HG03442 (cell line): Measurements from ENCODE around the gene HSFX4.
A peak's percentile ranks its signal among the peaks of the same experiment; 100 is the strongest.
"Not testable (repeated sequence)": the region's sequence is repeated elsewhere in the genome, so short reads cannot be mapped to it uniquely, and the experiment has no call there.

Experiments used
- ATAC-seq: cut with Tn5 transposase; IDR thresholded peaks from one replicate; pipeline ENCODE4 v1.9.1; 2021; ENCODE audit warnings: mild to moderate bottlenecking, moderate library complexity; ENCODE audit not compliant: unreplicated experiment

Gene HSFX4

GRCh38 chrX:149929400-149929799 is at the start of gene HSFX4:
TSS of gene HSFX4 (plus strand) at chrX:149929573. CDS start at chrX:149929645, 72 bp downstream.
- not testable (repeated sequence) for ATAC-seq

- ATAC-seq = no peak
Observed at GRCh38 chrX:149881081-149881711, 48.2 kb upstream of the HSFX4 start, which contains the start of gene MAGEA8. TSS of gene MAGEA8 (plus strand) at chrX:149881183. CDS start at chrX:149884273, 3,090 bp downstream.

- not testable (repeated sequence) for ATAC-seq
Observed at GRCh38 chrX:149890828-149891227, 38.5 kb upstream of the HSFX4 start.

- ATAC-seq = no peak
Observed at GRCh38 chrX:149898554-149898953, 30.8 kb upstream of the HSFX4 start.

GRCh38 chrX:149903889-149904748 is 25.3 kb upstream of the HSFX4 start:
- ATAC-seq = peak; percentile 79

GRCh38 chrX:149908308-149908707 is 21.1 kb upstream of the HSFX4 start:
- peak; percentile 71 for ATAC-seq

- ATAC-seq = no peak
Observed at GRCh38 chrX:149908727-149909126, 20.6 kb upstream of the HSFX4 start.

- ATAC-seq = no peak
Observed at GRCh38 chrX:149909324-149910177, 19.8 kb upstream of the HSFX4 start.

- ATAC-seq = no peak
Observed at GRCh38 chrX:149910178-149910695, 19.1 kb upstream of the HSFX4 start.

- ATAC-seq = peak; percentile 94
Observed at GRCh38 chrX:149916745-149917392, 12.5 kb upstream of the HSFX4 start.

GRCh38 chrX:149923836-149924235 is 5.5 kb upstream of the HSFX4 start:
- not testable (repeated sequence) for ATAC-seq

GRCh38 chrX:149924434-149924833 is 4.9 kb upstream of the HSFX4 start:
- ATAC-seq = not testable (repeated sequence)

GRCh38 chrX:149927245-149927963 is 2.0 kb upstream of the HSFX4 start:
- ATAC-seq = peak; percentile 55

GRCh38 chrX:149927964-149928258 is 1.5 kb upstream of the HSFX4 start:
- peak; percentile 47 for ATAC-seq

GRCh38 chrX:149928635-149929034 is 738 bp upstream of the HSFX4 start:
- ATAC-seq = not testable (repeated sequence)

GRCh38 chrX:149931355-149931754 is 2.0 kb downstream of the HSFX4 start:
- ATAC-seq = not testable (repeated sequence)

- ATAC-seq = not testable (repeated sequence)
Observed at GRCh38 chrX:149932150-149932549, 2.8 kb downstream of the HSFX4 start.

- ATAC-seq = not testable (repeated sequence)
Observed at GRCh38 chrX:149932970-149933369, 3.6 kb downstream of the HSFX4 start.

GRCh38 chrX:149933547-149933946 is 4.2 kb downstream of the HSFX4 start:
- not testable (repeated sequence) for ATAC-seq

- ATAC-seq = not testable (repeated sequence)
Observed at GRCh38 chrX:149937328-149937727, 8.0 kb downstream of the HSFX4 start.
